HPDE6-E6E7 (cell line): ENCODE measurements around the gene ARSG.

Experiments used
- DNase-seq: peaks from one replicate; pipeline ENCODE4 v3.0.0; 2011; ENCODE audit warnings: missing footprints; ENCODE audit errors: extremely low spot score

The ARSG gene

GRCh38 chr17:68451670-68452354 is 160.5 kb downstream of the ARSG start:
- no peak for DNase-seq

- DNase-seq = no peak
Measured at GRCh38 chr17:68452724-68453290, 161.5 kb downstream of the ARSG start.

GRCh38 chr17:68453991-68454665 is 162.8 kb downstream of the ARSG start:
- no peak for DNase-seq

- no peak for DNase-seq
Measured at GRCh38 chr17:68455901-68456338, 164.6 kb downstream of the ARSG start.

- DNase-seq = peak; percentile 78
Measured at GRCh38 chr17:68456339-68457167, 165.3 kb downstream of the ARSG start.

GRCh38 chr17:68457168-68457538 is 165.9 kb downstream of the ARSG start, which contains the start of gene WIPI1:
Gene WIPI1 (minus strand): TSS chr17:68457496. CDS start chr17:68457421, 75 bp downstream.
- DNase-seq = peak; percentile 27

GRCh38 chr17:68457539-68458259 is 166.4 kb downstream of the ARSG start:
- DNase-seq = peak; percentile 91

GRCh38 chr17:68458260-68459036 is 167.2 kb downstream of the ARSG start:
- DNase-seq = no peak

GRCh38 chr17:68459037-68459639 is 167.8 kb downstream of the ARSG start:
- DNase-seq = no peak

- no peak for DNase-seq
Measured at GRCh38 chr17:68460146-68460545, 168.9 kb downstream of the ARSG start.

- DNase-seq = no peak
Measured at GRCh38 chr17:68460715-68461114, 169.4 kb downstream of the ARSG start.

- no peak for DNase-seq
Measured at GRCh38 chr17:68461122-68461539, 169.8 kb downstream of the ARSG start.

GRCh38 chr17:68461589-68461988 is 170.3 kb downstream of the ARSG start:
- DNase-seq = no peak

- peak; percentile 77 for DNase-seq
Measured at GRCh38 chr17:68462381-68463210, 171.3 kb downstream of the ARSG start.

- DNase-seq = no peak
Measured at GRCh38 chr17:68463211-68464019, 172.1 kb downstream of the ARSG start.

- no peak for DNase-seq
Measured at GRCh38 chr17:68468334-68468733, 177.0 kb downstream of the ARSG start.

GRCh38 chr17:68468788-68469187 is 177.5 kb downstream of the ARSG start:
- no peak for DNase-seq
